HepG2 (cell line): ENCODE data around the gene MT1HL1. TPM values are rescaled to one million over a fixed set of nuclear protein-coding genes. Genes with fewer than 3 reads are reported as not detected.

Experiments
- ATAC-seq: fragments of 200-7000 bp; cut with Tn5 transposase; 3 replicates; pipeline ENCODE4 v1.9.1; 2020; ENCODE audit warnings: mild to moderate bottlenecking, moderate library complexity
- BruUV-seq: library from RNA; stranded (reverse); fragments of 400-500 nt; replicated peaks from 2 replicates; lab custom pipeline; 2021; lab: Mats Ljungman, UMichigan
- CTCF ChIA-PET: fragments of 300-600 bp; formaldehyde crosslinking; extraction: SDS; loops from one replicate; lab custom pipeline; 2021; ENCODE audit warnings: low total read pairs, inconsistent platforms, low intra/inter-chr PET ratio; lab: Yijun Ruan, JAX
- POLR2A ChIA-PET: fragments of 350-600 bp; sonication (Branson Sonifier 250); formaldehyde crosslinking; loops from one replicate; lab custom pipeline; 2020; ENCODE audit warnings: antibody characterized with exemption, inconsistent platforms; lab: Yijun Ruan, JAX
- DNase-seq: peaks from one replicate; pipeline ENCODE4 v3.0.0-alpha.2; 2015; ENCODE audit warnings: low spot score
- FAIRE-seq: peaks from 3 replicates; lab custom pipeline; 2011; peaks lifted over from hg19 to GRCh38; lab: Jason Lieb, UNC
- H2AFZ ChIP-seq: one replicate; pipeline ENCODE4 v1.6.1; 2011; ENCODE audit warnings: low read length, inconsistent platforms
- H3K27ac ChIP-seq: fragments of 300-600 bp; 3 replicates; pipeline ENCODE4 v1.8.0; 2011; ENCODE audit warnings: mixed run types, mild to moderate bottlenecking, mixed read lengths, low read length, inconsistent platforms; ENCODE audit not compliant: insufficient read depth; ENCODE audit errors: extremely low read length
- H3K27me3 ChIP-seq, 2 experiments: fragments of 200-600 bp in 1 of 2; 2 replicates in 1 of 2; 3 replicates in 1 of 2; pipeline versions ENCODE4 v1.6.0 to v1.8.0; 2011; ENCODE audit warnings: low read length in 2 of 2, mild to moderate bottlenecking in 2 of 2, moderate library complexity in 2 of 2, inconsistent platforms in 1 of 2; ENCODE audit not compliant: insufficient read depth in 2 of 2, control insufficient read depth in 1 of 2
- H3K36me3 ChIP-seq, 2 experiments: fragments of 200-600 bp in 1 of 2; replicated peaks in 1 of 2; 2 replicates in 1 of 2; 3 replicates in 1 of 2; pipeline versions ENCODE4 v1.5.1 to v1.8.0; 2011; ENCODE audit warnings: low read length in 2 of 2, inconsistent platforms in 1 of 2; ENCODE audit not compliant: insufficient read depth in 2 of 2, control insufficient read depth in 1 of 2
- H3K4me1 ChIP-seq: 2 replicates; pipeline ENCODE4 v1.5.1; 2012; ENCODE audit warnings: low read length, inconsistent platforms; ENCODE audit not compliant: insufficient read depth
- H3K4me2 ChIP-seq: 2 replicates; pipeline ENCODE4 v1.6.0; 2011; ENCODE audit warnings: low read depth, low read length, inconsistent platforms
- H3K4me3 ChIP-seq, 3 experiments: fragments of 200-600 bp in 1 of 3; sonication (generic), shearing (Covaris generic) in 1 of 3; replicated peaks in 1 of 3; 2 replicates each; pipeline ENCODE4 v1.5.1; 2011 to 2016; ENCODE audit warnings: low read length in 3 of 3, inconsistent platforms in 2 of 3, low read depth in 2 of 3, mild to moderate bottlenecking in 2 of 3, control low read depth in 1 of 3, mixed read lengths in 1 of 3; ENCODE audit not compliant: insufficient read depth in 1 of 3
- H3K79me2 ChIP-seq: one replicate; pipeline ENCODE4 v1.6.1; 2011; ENCODE audit warnings: low read length, inconsistent platforms; ENCODE audit not compliant: insufficient read depth
- H3K9ac ChIP-seq: 2 replicates; pipeline ENCODE4 v1.6.0; 2011; ENCODE audit warnings: mild to moderate bottlenecking, low read depth, low read length, inconsistent platforms; ENCODE audit not compliant: insufficient read depth
- H3K9me3 ChIP-seq: 2 replicates; pipeline ENCODE4 v1.5.1; 2012; ENCODE audit warnings: mild to moderate bottlenecking, low read length
- H4K20me1 ChIP-seq: 2 replicates; pipeline ENCODE4 v1.6.0; 2011; ENCODE audit warnings: inconsistent platforms, mild to moderate bottlenecking, low read length, moderate library complexity; ENCODE audit not compliant: insufficient read depth
- ASH2L ChIP-seq: fragments of 300-600, 200-600 bp; sonication (generic); IDR thresholded peaks from 2 replicates; pipeline ENCODE4 v1.7.0; 2017; ENCODE audit warnings: low read depth, mild to moderate bottlenecking, moderate library complexity, mixed read lengths, low read length; ENCODE audit not compliant: insufficient read length
- DR1 ChIP-seq: sonication (generic); formaldehyde crosslinking; IDR thresholded peaks from 2 replicates; pipeline ENCODE4 v1.8.0; 2021; ENCODE audit warnings: mild to moderate bottlenecking, missing genetic modification reagents, inconsistent platforms
- HES4 ChIP-seq: sonication (generic); formaldehyde crosslinking; IDR thresholded peaks from 2 replicates; pipeline ENCODE4 v1.9.0; 2021; ENCODE audit warnings: mild to moderate bottlenecking, missing genetic modification reagents, borderline replicate concordance
- KDM6A ChIP-seq: IDR thresholded peaks from 2 replicates; pipeline ENCODE4 v1.6.1; 2016; ENCODE audit warnings: low read depth
- MYC ChIP-seq: sonication (generic); formaldehyde crosslinking; IDR thresholded peaks from 2 replicates; pipeline ENCODE4 v1.9.0; 2021; ENCODE audit warnings: missing genetic modification reagents, borderline replicate concordance
- PHF21A ChIP-seq: sonication (generic); formaldehyde crosslinking; IDR thresholded peaks from 2 replicates; pipeline ENCODE4 v1.5.0; 2020; ENCODE audit warnings: mild to moderate bottlenecking, missing genetic modification reagents
- SMAD1 ChIP-seq: sonication (generic); formaldehyde crosslinking; IDR thresholded peaks from 2 replicates; pipeline ENCODE4 v1.4.0; 2020; ENCODE audit warnings: missing genetic modification reagents, low read depth, mild to moderate bottlenecking, borderline replicate concordance
- SPEN ChIP-seq: sonication (generic); formaldehyde crosslinking; IDR thresholded peaks from 2 replicates; pipeline ENCODE4 v1.5.1; 2020; ENCODE audit warnings: low read depth, mild to moderate bottlenecking, missing genetic modification reagents
- TEAD2 ChIP-seq: sonication (generic); formaldehyde crosslinking; IDR thresholded peaks from 2 replicates; pipeline ENCODE4 v1.9.0; 2021; ENCODE audit warnings: missing genetic modification reagents
- THYN1 ChIP-seq: sonication (generic); formaldehyde crosslinking; IDR thresholded peaks from 2 replicates; pipeline ENCODE4 v1.8.1; 2023; ENCODE audit warnings: low read depth, mild to moderate bottlenecking, moderate library complexity, missing genetic modification reagents, borderline replicate concordance
- ZNF253 ChIP-seq: sonication (generic); formaldehyde crosslinking; IDR thresholded peaks from 2 replicates; pipeline ENCODE4 v1.8.0; 2022; ENCODE audit warnings: mild to moderate bottlenecking, missing genetic modification reagents, borderline replicate concordance
- ZNF510 ChIP-seq: sonication (generic); formaldehyde crosslinking; IDR thresholded peaks from 2 replicates; pipeline ENCODE4 v1.4.0; 2020; ENCODE audit warnings: low read depth, mild to moderate bottlenecking, missing genetic modification reagents
- WGBS: methylation state at CpG from one replicate; pipeline ENCODE4 v1.1.6; 2017; ENCODE audit warnings: low lambda C conversion rate; 5-methylcytosine and 5-hydroxymethylcytosine counted together
- in situ Hi-C: cut with HindIII; loops from 2 replicates; pipeline ENCODE4 v1.10.0; 2017; ENCODE audit warnings: low pct_unique_long_range_greater_than_20kb; ENCODE audit not compliant: extremely low pct_ligation_motif_present
- intact Hi-C: fragments of 100-400 bp; cut with micrococcal nuclease; formaldehyde crosslinking; loops from one replicate; pipeline ENCODE4 v1.10.0; 2022; ENCODE audit not compliant: unreplicated experiment
- polyA plus RNA-seq, 8 experiments: library from polyadenylated mRNA; depleted of rRNA in 3 of 8; stranded (reverse) in 7 of 8; unstranded in 1 of 8; fragments of >200 nt; fragmentation: Illumina TruSeq in 4 of 8; extraction: Trizol in 4 of 8; gene quantifications; 2 replicates each; pipeline versions ENCODE4 v1.2.1 to v1.2.3, GENCODE V29; 2011 to 2016; ENCODE audit warnings: low read depth in 4 of 8, missing spikeins in 1 of 8, mixed read lengths in 1 of 8; ENCODE audit not compliant: insufficient read depth in 1 of 8
- total RNA-seq, 5 experiments: library from RNA; depleted of rRNA; stranded (reverse); fragments of >200 nt; fragmentation: Illumina TruSeq; extraction: Trizol; gene quantifications; 2 replicates each; pipeline ENCODE4 v1.2.3, GENCODE V29; 2016; ENCODE audit warnings: low read depth in 1 of 5
- TF ChIP-seq, protein P1 (sequence below): sonication (generic); formaldehyde crosslinking; IDR thresholded peaks from 2 replicates; pipeline ENCODE4 v1.5.1; 2020; ENCODE audit warnings: missing genetic modification reagents, mild to moderate bottlenecking, borderline replicate concordance
- TF ChIP-seq, protein P2 (sequence below): fragments of 450-650 bp; IDR thresholded peaks from 2 replicates; pipeline ENCODE4 v1.6.1; 2016
- TF ChIP-seq, protein P3 (sequence below): sonication (generic); formaldehyde crosslinking; IDR thresholded peaks from 2 replicates; pipeline ENCODE4 v1.9.0; 2021; ENCODE audit warnings: missing genetic modification reagents, borderline replicate concordance

MT1HL1 gene
- total and polyA plus RNA-seq, 2 of the 13 experiments (the other 11 are each of a cell fraction or from before 2014, with no cell fraction given), result not detected

DNA sequence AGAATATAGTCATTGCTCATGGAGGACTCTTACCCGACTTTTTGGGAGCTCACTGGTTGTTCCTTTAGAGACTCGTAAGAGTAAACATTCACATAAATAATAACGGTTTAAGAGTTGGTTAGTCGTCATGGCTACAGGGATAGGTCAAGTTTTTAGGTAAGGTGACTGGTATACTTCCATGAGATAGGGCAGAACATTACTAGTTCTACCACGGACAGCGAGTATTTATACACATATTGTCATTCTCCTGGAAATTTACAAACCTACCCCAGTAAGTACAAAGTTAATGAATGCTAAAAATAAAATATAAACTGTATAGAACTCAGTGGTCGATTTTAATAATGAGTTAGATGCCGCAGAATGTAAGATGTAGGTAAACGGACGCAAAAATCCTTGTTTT is 36.6 kb upstream of the MT1HL1 start:
- BruUV-seq, result no TSS peak
- CTCF ChIA-PET, result no interaction called here
- no peak for ATAC-seq

More for the DNA sequence above, 36.6 kb upstream of the MT1HL1 start:
- H4K20me1 ChIP-seq, result no peaks in the 10 kb centered on the region
- H3K27ac ChIP-seq, result no peak overlapping the region
- DNase-seq (no peak), FAIRE-seq (no peak)
- no peak for TF ChIP-seq DR1 (CRISPR knock-in tag)
- no peak for TF ChIP-seq HES4
- no peak for TF ChIP-seq KDM6A (CRISPR knock-in tag)
- TF ChIP-seq, protein P1, sequence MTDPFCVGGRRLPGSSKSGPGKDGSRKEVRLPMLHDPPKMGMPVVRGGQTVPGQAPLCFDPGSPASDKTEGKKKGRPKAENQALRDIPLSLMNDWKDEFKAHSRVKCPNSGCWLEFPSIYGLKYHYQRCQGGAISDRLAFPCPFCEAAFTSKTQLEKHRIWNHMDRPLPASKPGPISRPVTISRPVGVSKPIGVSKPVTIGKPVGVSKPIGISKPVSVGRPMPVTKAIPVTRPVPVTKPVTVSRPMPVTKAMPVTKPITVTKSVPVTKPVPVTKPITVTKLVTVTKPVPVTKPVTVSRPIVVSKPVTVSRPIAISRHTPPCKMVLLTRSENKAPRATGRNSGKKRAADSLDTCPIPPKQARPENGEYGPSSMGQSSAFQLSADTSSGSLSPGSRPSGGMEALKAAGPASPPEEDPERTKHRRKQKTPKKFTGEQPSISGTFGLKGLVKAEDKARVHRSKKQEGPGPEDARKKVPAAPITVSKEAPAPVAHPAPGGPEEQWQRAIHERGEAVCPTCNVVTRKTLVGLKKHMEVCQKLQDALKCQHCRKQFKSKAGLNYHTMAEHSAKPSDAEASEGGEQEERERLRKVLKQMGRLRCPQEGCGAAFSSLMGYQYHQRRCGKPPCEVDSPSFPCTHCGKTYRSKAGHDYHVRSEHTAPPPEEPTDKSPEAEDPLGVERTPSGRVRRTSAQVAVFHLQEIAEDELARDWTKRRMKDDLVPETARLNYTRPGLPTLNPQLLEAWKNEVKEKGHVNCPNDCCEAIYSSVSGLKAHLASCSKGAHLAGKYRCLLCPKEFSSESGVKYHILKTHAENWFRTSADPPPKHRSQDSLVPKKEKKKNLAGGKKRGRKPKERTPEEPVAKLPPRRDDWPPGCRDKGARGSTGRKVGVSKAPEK, result no peak
- TF ChIP-seq SMAD1, result no peak
- no peak for TF ChIP-seq ZNF253 (CRISPR knock-in tag)
- TF ChIP-seq, protein P2, sequence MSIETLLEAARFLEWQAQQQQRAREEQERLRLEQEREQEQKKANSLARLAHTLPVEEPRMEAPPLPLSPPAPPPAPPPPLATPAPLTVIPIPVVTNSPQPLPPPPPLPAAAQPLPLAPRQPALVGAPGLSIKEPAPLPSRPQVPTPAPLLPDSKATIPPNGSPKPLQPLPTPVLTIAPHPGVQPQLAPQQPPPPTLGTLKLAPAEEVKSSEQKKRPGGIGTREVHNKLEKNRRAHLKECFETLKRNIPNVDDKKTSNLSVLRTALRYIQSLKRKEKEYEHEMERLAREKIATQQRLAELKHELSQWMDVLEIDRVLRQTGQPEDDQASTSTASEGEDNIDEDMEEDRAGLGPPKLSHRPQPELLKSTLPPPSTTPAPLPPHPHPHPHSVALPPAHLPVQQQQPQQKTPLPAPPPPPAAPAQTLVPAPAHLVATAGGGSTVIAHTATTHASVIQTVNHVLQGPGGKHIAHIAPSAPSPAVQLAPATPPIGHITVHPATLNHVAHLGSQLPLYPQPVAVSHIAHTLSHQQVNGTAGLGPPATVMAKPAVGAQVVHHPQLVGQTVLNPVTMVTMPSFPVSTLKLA, result no peak
- no peak for TF ChIP-seq SPEN
- TF ChIP-seq MYC (CRISPR knock-in tag), result no peak
- TF ChIP-seq ASH2L, result no peak
- TF ChIP-seq TEAD2, result no peak
- TF ChIP-seq PHF21A (CRISPR knock-in tag), result no peak
- no peak for TF ChIP-seq ZNF510 (CRISPR knock-in tag)
- TF ChIP-seq, protein P3, sequence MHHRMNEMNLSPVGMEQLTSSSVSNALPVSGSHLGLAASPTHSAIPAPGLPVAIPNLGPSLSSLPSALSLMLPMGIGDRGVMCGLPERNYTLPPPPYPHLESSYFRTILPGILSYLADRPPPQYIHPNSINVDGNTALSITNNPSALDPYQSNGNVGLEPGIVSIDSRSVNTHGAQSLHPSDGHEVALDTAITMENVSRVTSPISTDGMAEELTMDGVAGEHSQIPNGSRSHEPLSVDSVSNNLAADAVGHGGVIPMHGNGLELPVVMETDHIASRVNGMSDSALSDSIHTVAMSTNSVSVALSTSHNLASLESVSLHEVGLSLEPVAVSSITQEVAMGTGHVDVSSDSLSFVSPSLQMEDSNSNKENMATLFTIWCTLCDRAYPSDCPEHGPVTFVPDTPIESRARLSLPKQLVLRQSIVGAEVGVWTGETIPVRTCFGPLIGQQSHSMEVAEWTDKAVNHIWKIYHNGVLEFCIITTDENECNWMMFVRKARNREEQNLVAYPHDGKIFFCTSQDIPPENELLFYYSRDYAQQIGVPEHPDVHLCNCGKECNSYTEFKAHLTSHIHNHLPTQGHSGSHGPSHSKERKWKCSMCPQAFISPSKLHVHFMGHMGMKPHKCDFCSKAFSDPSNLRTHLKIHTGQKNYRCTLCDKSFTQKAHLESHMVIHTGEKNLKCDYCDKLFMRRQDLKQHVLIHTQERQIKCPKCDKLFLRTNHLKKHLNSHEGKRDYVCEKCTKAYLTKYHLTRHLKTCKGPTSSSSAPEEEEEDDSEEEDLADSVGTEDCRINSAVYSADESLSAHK, result no peak
- TF ChIP-seq THYN1 (CRISPR knock-in tag), result no peak
- H3K27me3 ChIP-seq, result peaks cover 0 to 31% of the 10 kb centered on the region in 2 experiments; a peak in 2 of 5 replicates
- POLR2A ChIA-PET, result no interaction called here
- H3K4me1 ChIP-seq, result no peaks in the 10 kb centered on the region
- 28% methylated on average over 10 of the region's 10 CpGs for WGBS
- no peak overlapping the region for H3K9ac ChIP-seq
- H3K4me3 ChIP-seq, result no peak overlapping the region
- H3K79me2 ChIP-seq, result no peaks in the 10 kb centered on the region
- H2AFZ ChIP-seq, result no peak overlapping the region
- H3K4me2 ChIP-seq, result no peak overlapping the region
- intact Hi-C loops, result no loop called here
- H3K36me3 ChIP-seq, result no peaks in the 10 kb centered on the region
- no peaks in the 10 kb centered on the region for H3K9me3 ChIP-seq
- in situ Hi-C loops, result no loop called here
